Central memory CD8-positive, alpha-beta T cell (primary cell): ENCODE results near the gene ZFP90.

Experiments used
- ATAC-seq: fragments of 150-1000 bp; cut with Tn5 transposase; replicated peaks from 2 replicates; pipeline ENCODE4 v1.10.0; 2022; ENCODE audit warnings: mild to moderate bottlenecking, moderate FRiP score, moderate number of reproducible peaks; ENCODE audit not compliant: poor library complexity, severe bottlenecking; ENCODE audit errors: extremely low read depth
- DNase-seq, 2 donors: peaks; one replicate each; pipeline ENCODE4 v3.0.0; 2021; ENCODE audit warnings: low spot score in 2 of 2
- H3K27ac Mint-ChIP-seq: one replicate; pipeline ENCODE4 v1.8.0; 2022; ENCODE audit warnings: low read depth, mild to moderate bottlenecking, moderate library complexity, mixed read lengths
- H3K27me3 Mint-ChIP-seq: one replicate; pipeline ENCODE4 v1.8.0; 2022; ENCODE audit warnings: mixed read lengths
- H3K36me3 Mint-ChIP-seq: one replicate; pipeline ENCODE4 v1.8.0; 2022; ENCODE audit warnings: mild to moderate bottlenecking, moderate library complexity, mixed read lengths; ENCODE audit not compliant: insufficient read depth
- H3K4me1 Mint-ChIP-seq: one replicate; pipeline ENCODE4 v1.8.0; 2022; ENCODE audit warnings: mixed read lengths
- H3K4me3 Mint-ChIP-seq: one replicate; pipeline ENCODE4 v1.8.0; 2022; ENCODE audit warnings: mild to moderate bottlenecking, moderate library complexity, mixed read lengths
- H3K9me3 Mint-ChIP-seq: one replicate; pipeline ENCODE4 v1.8.0; 2022; ENCODE audit warnings: mixed read lengths

Gene ZFP90

DNA sequence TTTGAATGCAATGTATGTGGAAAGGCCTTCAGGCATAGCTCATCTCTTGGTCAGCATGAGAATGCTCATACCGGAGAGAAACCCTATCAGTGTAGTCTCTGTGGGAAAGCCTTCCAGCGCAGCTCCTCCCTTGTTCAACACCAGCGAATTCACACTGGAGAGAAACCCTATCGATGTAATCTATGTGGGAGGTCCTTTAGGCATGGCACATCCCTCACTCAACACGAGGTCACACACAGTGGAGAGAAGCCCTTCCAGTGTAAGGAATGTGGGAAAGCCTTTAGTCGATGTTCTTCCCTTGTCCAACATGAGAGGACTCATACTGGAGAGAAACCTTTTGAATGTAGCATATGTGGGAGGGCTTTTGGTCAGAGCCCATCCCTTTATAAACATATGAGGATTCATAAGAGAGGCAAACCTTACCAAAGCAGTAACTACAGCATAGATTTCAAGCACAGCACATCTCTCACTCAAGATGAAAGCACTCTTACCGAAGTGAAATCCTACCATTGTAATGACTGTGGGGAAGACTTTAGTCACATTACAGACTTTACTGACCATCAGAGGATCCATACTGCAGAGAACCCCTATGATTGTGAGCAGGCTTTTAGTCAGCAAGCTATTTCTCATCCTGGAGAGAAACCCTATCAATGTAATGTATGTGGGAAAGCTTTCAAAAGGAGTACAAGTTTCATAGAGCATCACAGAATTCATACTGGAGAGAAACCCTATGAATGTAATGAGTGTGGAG is 24.7 kb downstream of the ZFP90 start:
- peaks cover 41% of the 10 kb centered on the region for H3K36me3 Mint-ChIP-seq
- DNase-seq (no peak), ATAC-seq (no peak)
- no peak overlapping the region for H3K27ac Mint-ChIP-seq
- H3K27me3 Mint-ChIP-seq = no peaks in the 10 kb centered on the region
- peaks cover 36% of the 10 kb centered on the region for H3K9me3 Mint-ChIP-seq
- H3K4me3 Mint-ChIP-seq = no peak overlapping the region
- no peaks in the 10 kb centered on the region for H3K4me1 Mint-ChIP-seq

DNA sequence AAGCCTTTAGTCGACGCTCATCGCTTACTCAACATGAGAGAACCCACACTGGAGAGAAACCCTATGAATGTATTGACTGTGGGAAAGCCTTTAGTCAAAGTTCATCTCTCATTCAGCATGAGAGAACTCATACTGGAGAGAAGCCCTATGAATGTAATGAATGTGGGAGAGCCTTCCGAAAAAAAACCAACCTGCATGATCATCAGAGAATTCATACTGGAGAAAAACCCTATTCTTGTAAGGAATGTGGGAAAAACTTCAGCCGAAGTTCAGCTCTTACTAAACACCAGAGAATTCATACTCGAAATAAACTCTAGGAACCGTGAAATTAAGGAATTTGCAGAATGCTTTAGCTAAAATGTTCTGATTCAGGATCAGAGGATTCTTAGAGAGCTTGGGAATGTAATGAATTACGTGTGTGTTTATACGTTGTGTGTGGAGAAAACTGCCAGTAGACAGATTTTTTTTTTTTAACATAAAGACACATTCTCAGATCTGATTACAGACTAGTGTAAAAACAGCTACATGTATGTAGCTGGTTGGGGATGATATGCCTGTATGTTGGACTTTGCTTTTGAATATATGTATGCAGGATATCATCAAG is 25.4 kb downstream of the ZFP90 start:
- H3K4me1 Mint-ChIP-seq = no peaks in the 10 kb centered on the region
- H3K9me3 Mint-ChIP-seq = peaks cover 31% of the 10 kb centered on the region
- H3K4me3 Mint-ChIP-seq = no peak overlapping the region
- peaks cover 36% of the 10 kb centered on the region for H3K36me3 Mint-ChIP-seq
- no peak for ATAC-seq
- no peaks in the 10 kb centered on the region for H3K27me3 Mint-ChIP-seq
- no peak for DNase-seq
- H3K27ac Mint-ChIP-seq = no peak overlapping the region

DNA sequence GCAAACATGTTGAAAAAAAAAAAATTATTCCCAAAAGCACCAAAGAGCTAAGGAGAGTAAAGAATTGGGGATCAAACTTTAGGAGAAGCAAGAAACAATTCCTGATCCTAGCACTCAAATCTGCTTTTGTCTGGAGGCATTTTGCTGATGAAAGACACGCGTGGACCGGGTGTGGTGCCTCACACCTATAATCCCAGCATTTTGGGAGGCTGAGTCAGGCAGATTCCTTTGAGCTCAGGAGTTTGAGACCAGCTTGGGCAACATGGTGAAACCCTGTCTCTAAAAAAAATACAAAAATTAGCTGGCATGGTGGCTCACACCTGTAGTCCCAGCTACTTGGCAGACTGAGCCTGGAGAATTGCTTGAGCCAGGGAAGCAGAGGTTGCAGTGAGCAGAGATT is 35.4 kb downstream of the ZFP90 start:
- Mint-ChIP-seq H3K4me1 (no peaks in the 10 kb centered on the region), H3K27me3 (no peaks in the 10 kb centered on the region), H3K9me3 (peaks cover 28% of the 10 kb centered on the region), H3K4me3 (no peak overlapping the region), H3K36me3 (peaks cover 4% of the 10 kb centered on the region), H3K27ac (no peak overlapping the region)
- DNase-seq (no peak), ATAC-seq (no peak)

DNA sequence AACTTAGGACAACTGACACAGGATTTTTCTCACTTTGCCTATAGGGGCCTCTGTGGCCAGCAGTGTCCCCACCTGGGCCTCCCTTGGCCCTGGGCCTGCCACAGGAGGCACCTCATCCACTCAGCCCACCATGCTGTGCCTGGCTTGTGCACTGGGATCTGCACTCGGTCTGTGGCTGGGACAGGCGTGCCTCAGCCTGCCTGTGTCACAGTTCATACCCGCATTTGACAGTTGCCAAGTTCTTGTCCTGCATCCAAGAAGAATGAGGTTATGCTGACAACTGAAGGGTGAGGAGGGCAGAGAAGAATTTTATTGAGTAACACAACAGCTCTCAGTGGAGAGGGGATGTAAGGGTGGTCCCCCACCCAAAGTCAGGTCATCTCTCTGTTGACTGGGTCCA is 36.0 kb downstream of the ZFP90 start:
- DNase-seq = no peak
- Mint-ChIP-seq H3K27ac (no peak overlapping the region), H3K4me3 (no peak overlapping the region), H3K9me3 (peaks cover 21% of the 10 kb centered on the region), H3K27me3 (no peaks in the 10 kb centered on the region), H3K4me1 (no peaks in the 10 kb centered on the region), H3K36me3 (peaks cover 4% of the 10 kb centered on the region)
- no peak for ATAC-seq

DNA sequence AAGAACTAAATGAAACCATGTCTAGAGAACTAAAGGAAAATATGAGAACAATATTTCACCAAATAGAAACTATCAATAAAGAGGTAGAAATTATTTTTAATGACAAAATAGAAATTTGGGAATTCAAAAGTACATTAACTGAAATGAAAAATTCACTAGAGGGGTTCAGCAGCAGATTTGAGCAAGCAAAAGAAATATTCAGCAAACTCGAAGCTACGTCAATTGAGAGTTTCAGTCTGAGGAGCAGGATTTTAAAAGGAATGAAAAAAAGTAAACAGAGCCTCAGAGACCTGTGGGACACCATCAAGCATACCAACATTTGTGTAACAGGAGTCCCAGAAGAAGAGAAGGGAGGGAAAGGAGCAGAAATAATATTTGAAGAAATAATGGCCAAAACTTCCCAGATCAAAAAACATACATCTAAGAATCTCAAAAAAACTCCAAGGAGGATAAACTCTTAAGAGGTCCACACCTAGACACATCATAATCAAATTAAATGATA is 38.3 kb downstream of the ZFP90 start:
- Mint-ChIP-seq H3K4me3 (no peak overlapping the region), H3K27ac (no peak overlapping the region), H3K36me3 (peaks cover 4% of the 10 kb centered on the region), H3K9me3 (peaks cover 18% of the 10 kb centered on the region), H3K4me1 (no peaks in the 10 kb centered on the region), H3K27me3 (no peaks in the 10 kb centered on the region)
- ATAC-seq = no peak
- no peak for DNase-seq

DNA sequence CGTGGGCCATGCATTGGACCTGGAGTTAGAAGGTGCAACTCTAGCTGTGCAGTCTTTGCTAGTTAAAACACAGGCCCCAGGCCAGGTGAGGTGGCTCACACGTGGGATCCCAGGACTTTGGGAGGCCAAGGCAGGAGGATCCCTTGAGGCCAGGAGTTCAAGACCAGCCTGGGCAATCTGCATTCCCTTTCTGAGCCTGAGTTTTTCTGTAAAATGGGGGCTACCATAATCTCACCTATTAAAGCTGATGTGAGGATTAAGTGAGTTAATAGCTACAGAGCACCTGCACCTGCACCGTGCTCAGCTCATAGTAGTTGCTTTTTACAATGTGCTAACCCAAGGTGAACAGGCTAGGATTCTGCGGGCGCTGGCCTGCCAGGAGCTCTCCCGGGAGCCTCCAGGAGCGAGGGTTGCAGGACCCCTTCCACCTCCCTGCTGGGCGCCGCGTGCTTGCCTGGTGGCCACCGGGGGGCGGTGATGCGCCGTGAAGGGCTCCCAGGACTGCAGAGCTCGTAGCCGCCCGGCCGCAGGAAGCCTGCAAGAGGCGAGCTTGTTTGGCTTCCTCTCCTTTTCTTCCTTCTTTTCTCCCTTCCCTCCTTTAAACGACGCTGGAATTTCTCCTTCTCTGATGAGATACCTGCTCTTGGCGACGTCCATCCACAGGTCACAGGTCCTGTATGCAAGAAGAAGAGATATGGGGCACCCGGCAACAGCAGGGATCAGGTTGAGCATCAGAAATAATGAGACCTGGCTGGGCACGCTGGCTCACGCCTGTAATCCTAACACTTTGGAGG is 51.3 kb downstream of the ZFP90 start:
- Mint-ChIP-seq H3K4me3 (no peak overlapping the region), H3K9me3 (no peaks in the 10 kb centered on the region), H3K4me1 (peaks cover 5% of the 10 kb centered on the region), H3K27ac (peak overlapping the region; percentile 19), H3K36me3 (peaks cover 2% of the 10 kb centered on the region), H3K27me3 (no peaks in the 10 kb centered on the region)
- DNase-seq (peak; percentile 29), ATAC-seq (peak; percentile 64)

DNA sequence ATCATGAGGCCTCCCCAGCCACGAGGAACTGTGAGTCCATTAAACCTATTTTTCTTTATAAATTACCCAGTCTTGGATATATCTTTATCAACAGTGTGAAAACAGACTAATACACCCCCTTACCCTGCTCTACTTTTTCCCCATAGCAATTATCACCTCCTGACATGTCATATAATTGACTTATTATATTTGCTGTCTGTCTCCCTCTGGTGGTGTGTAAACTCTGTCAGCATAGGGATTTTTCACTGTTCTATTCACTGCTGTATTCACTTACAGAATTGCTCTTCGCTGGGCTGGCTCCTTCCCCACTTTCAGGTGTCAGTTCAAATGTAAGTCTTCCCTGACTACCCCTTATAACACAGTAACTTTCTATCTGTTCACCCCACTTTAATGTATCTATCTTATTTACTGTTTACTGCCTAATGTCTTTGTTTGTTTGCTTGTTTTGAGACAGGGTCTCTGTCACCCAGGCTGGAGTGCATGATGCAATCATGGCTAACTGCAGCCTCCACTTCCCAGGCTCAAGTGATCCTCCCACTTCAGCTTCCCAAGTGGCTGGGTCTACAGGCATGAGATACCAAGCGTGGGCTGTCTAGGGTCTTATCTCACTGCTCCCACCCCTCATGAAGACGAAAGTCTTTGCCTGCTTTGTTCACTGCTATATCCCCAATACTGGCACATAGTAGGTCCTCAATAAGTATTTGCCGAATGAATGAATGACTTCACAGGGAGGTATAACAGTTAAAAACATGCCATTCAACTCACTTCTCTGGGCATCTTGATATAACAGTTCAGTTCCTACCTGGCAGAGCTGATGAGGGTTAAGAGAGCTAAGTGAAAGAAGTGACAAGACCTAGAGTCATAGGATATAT is 53.6 kb downstream of the ZFP90 start:
- H3K4me1 Mint-ChIP-seq = peaks cover 5% of the 10 kb centered on the region
- no peak overlapping the region for H3K27ac Mint-ChIP-seq
- H3K36me3 Mint-ChIP-seq = peaks cover 2% of the 10 kb centered on the region
- no peak for ATAC-seq
- no peaks in the 10 kb centered on the region for H3K9me3 Mint-ChIP-seq
- H3K4me3 Mint-ChIP-seq = no peak overlapping the region
- no peaks in the 10 kb centered on the region for H3K27me3 Mint-ChIP-seq
- no peak for DNase-seq

DNA sequence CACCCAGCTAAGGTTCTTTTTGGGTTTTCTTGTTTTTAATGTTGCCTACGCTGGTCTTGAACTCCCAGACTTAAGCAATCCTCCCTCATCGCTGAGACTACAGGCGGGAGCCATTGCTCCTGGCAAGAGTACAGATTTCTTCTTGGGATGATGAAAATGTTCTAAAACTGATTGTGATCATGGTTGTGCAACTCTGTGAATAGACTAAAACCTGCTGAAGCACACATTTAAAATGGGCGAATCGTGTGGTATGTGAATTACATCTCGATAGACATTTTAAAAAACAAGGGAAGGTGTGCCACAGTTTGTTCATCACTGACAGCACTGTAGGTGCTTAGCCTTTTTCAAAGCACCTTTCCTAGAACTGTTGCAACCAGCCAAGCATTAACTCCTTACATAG is 57.2 kb downstream of the ZFP90 start:
- Mint-ChIP-seq H3K9me3 (no peaks in the 10 kb centered on the region), H3K27me3 (no peaks in the 10 kb centered on the region), H3K27ac (no peak overlapping the region), H3K36me3 (no peaks in the 10 kb centered on the region), H3K4me3 (no peak overlapping the region), H3K4me1 (no peaks in the 10 kb centered on the region)
- ATAC-seq = no peak
- DNase-seq = no peak

DNA sequence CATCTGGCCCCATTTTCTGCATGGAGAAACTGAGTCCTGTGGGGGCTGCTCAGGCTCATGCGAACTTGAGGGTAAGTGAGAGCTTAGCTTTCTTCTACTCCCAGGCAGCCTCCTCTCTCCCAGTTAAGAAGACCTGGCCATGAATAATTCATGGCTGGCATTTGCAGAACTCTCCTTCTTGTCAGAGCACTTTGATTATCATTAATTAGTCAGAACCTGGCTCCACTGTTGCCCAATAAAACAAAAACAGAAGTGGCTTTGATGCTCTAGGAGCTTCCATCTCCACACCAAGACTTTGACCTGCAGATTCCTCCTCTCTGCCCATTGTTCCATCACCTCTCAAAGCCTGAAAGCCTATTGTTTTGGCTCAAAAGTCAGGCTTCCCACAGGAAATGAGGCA is 60.5 kb downstream of the ZFP90 start:
- H3K4me3 Mint-ChIP-seq = no peak overlapping the region
- no peaks in the 10 kb centered on the region for H3K4me1 Mint-ChIP-seq
- H3K27me3 Mint-ChIP-seq = no peaks in the 10 kb centered on the region
- ATAC-seq = no peak
- no peak for DNase-seq
- no peaks in the 10 kb centered on the region for H3K9me3 Mint-ChIP-seq
- no peak overlapping the region for H3K27ac Mint-ChIP-seq
- no peaks in the 10 kb centered on the region for H3K36me3 Mint-ChIP-seq

DNA sequence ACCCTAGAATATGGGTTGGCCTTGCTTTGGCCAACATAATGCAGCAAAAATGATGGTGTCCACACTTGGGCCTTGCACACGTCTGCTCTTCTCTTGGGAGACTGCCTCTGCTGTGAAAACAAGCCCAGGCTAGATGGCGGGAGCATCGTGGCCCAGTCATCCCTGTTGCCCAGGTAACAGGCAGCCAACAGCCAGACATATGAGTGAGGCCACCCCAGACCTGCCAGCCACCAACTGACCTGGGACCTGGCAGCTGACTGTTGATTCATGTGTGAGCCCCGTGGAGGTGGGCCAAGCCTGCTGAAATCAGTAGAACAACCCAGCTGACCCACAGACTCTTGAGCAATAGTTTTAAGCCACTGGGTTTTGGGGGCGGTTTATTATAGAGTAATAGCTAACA is 66.7 kb downstream of the ZFP90 start:
- no peak for DNase-seq
- ATAC-seq = no peak
- H3K27ac Mint-ChIP-seq = no peak overlapping the region
- no peaks in the 10 kb centered on the region for H3K4me1 Mint-ChIP-seq
- no peaks in the 10 kb centered on the region for H3K36me3 Mint-ChIP-seq
- no peaks in the 10 kb centered on the region for H3K9me3 Mint-ChIP-seq
- H3K27me3 Mint-ChIP-seq = no peaks in the 10 kb centered on the region
- no peak overlapping the region for H3K4me3 Mint-ChIP-seq

DNA sequence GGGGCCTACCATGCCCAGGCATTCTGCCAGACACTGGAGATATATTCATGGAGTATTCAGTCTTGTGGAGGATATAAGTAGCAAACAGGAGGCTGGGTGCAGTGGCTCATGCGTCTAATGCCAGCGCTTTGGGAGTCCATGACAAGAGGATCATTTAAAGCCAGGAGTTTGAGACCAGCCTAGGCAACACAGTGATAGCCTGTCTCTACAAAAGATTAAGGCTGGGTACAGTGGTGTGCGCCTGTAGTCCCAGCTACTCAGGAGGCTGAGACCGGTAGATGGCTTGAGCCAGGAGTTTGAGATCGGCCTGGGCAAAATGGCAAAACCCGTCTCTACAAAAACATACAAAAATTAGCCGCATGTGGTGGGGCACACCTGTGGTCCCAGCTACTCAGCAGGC is 68.4 kb downstream of the ZFP90 start:
- H3K4me1 Mint-ChIP-seq = no peaks in the 10 kb centered on the region
- H3K27ac Mint-ChIP-seq = no peak overlapping the region
- no peak for ATAC-seq
- no peak overlapping the region for H3K4me3 Mint-ChIP-seq
- H3K9me3 Mint-ChIP-seq = no peaks in the 10 kb centered on the region
- H3K27me3 Mint-ChIP-seq = no peaks in the 10 kb centered on the region
- no peak for DNase-seq
- H3K36me3 Mint-ChIP-seq = no peaks in the 10 kb centered on the region

DNA sequence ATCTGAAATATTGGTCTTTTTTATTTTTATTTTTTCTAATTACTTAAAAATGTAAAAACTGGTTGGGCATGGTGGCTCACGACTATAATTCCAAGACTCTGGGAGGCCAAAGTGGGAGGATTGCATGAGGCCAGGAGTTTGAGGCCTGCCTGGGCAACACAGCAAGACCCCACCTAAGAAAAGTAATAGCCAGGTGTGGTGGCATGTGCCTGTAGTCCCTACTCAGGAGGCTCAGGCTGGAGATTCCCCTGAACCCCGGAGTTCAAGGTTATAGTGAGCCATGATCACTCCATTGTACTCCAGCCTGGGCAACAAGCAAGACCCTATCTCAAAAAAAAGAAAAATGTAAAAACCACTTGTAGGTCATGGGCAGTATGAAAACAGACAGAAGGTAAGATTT is 69.2 kb downstream of the ZFP90 start:
- Mint-ChIP-seq H3K27me3 (no peaks in the 10 kb centered on the region), H3K27ac (no peak overlapping the region), H3K4me1 (no peaks in the 10 kb centered on the region), H3K9me3 (no peaks in the 10 kb centered on the region), H3K4me3 (no peak overlapping the region), H3K36me3 (no peaks in the 10 kb centered on the region)
- no peak for ATAC-seq
- no peak for DNase-seq
